Liver (tissue), 9 donors: ENCODE results near the gene FANCL. TPM values are rescaled to one million over a fixed set of nuclear protein-coding genes. Genes with fewer than 3 reads are reported as not detected.
"Not testable (repeated sequence)": the region's sequence is repeated elsewhere in the genome, so short reads cannot be mapped to it uniquely, and the experiment has no call there.

Experiments
- DNase-seq: peaks from one replicate; pipeline ENCODE4 v3.0.0-alpha.2; 2017; ENCODE audit warnings: low spot score
- H3K27ac ChIP-seq, 2 donors: one replicate each; pipeline ENCODE4 v1.7.0; 2013; ENCODE audit warnings: inconsistent platforms in 2 of 2, low read length in 2 of 2, control low read depth in 1 of 2, low read depth in 1 of 2, mild to moderate bottlenecking in 1 of 2
- H3K27me3 ChIP-seq, 4 donors: one replicate each; pipeline versions ENCODE4 v1.6.1 to v1.7.0; 2013; ENCODE audit warnings: low read length in 3 of 4, inconsistent platforms in 1 of 4, mild to moderate bottlenecking in 1 of 4, moderate library complexity in 1 of 4; ENCODE audit not compliant: control insufficient read depth in 4 of 4, insufficient read depth in 4 of 4
- H3K36me3 ChIP-seq, 4 donors: one replicate each; pipeline versions ENCODE4 v1.6.1 to v1.7.0; 2013; ENCODE audit warnings: low read length in 3 of 4, mild to moderate bottlenecking in 3 of 4, low read depth in 1 of 4, moderate library complexity in 1 of 4; ENCODE audit not compliant: control insufficient read depth in 4 of 4, insufficient read depth in 3 of 4
- H3K4me1 ChIP-seq, 4 donors: one replicate each; pipeline versions ENCODE4 v1.6.1 to v1.7.0; 2013; ENCODE audit warnings: low read length in 3 of 4, mild to moderate bottlenecking in 3 of 4, moderate library complexity in 1 of 4; ENCODE audit not compliant: control insufficient read depth in 4 of 4, insufficient read depth in 4 of 4
- H3K4me3 ChIP-seq, 3 donors: one replicate each; pipeline versions ENCODE4 v1.6.1 to v1.7.0; 2013; ENCODE audit warnings: low read length in 3 of 3, control low read depth in 1 of 3, low read depth in 1 of 3, mild to moderate bottlenecking in 1 of 3
- H3K9ac ChIP-seq, 2 donors: one replicate each; pipeline ENCODE4 v1.7.0; 2013; ENCODE audit warnings: low read length in 2 of 2, mild to moderate bottlenecking in 2 of 2, moderate library complexity in 2 of 2, control low read depth in 1 of 2, low read depth in 1 of 2
- H3K9me3 ChIP-seq, 4 donors: one replicate each; pipeline versions ENCODE4 v1.6.1 to v1.7.0; 2013; ENCODE audit warnings: low read length in 3 of 4; ENCODE audit not compliant: control insufficient read depth in 4 of 4
- GABPA ChIP-seq, 2 donors: IDR thresholded peaks in 1 of 2; conservative IDR thresholded peaks in 1 of 2; 2 replicates each; pipeline ENCODE4 v1.6.1; 2016; ENCODE audit warnings: antibody characterized with exemption in 2 of 2, mild to moderate bottlenecking in 1 of 2, moderate library complexity in 1 of 2
- HNF4G ChIP-seq: IDR thresholded peaks from 2 replicates; pipeline ENCODE4 v1.6.1; 2016; ENCODE audit warnings: antibody characterized with exemption
- RAD21 ChIP-seq, 2 donors: IDR thresholded peaks; 2 replicates each; pipeline ENCODE4 v1.6.1; 2016; ENCODE audit warnings: antibody characterized with exemption in 2 of 2, mild to moderate bottlenecking in 2 of 2
- RXRA ChIP-seq, 2 donors: IDR thresholded peaks; 2 replicates each; pipeline ENCODE4 v1.6.1; 2017 to 2018; ENCODE audit warnings: antibody characterized with exemption in 2 of 2, mild to moderate bottlenecking in 1 of 2
- TAF1 ChIP-seq: conservative IDR thresholded peaks from 2 replicates; pipeline ENCODE4 v1.6.1; 2016; ENCODE audit warnings: antibody characterized with exemption, mild to moderate bottlenecking
- WGBS: extraction: QIAGEN DNeasy Blood & Tissue Kit; methylation state at CpG from one replicate; pipeline ENCODE4 v1.1.7; 2013; 5-methylcytosine and 5-hydroxymethylcytosine counted together
- polyA plus RNA-seq, 2 donors: library from polyadenylated mRNA; stranded (reverse) in 1 of 2; unstranded in 1 of 2; fragments of 200-250 nt in 1 of 2; fragments of >200 nt in 1 of 2; fragmentation: Nextera tagmentation in 1 of 2; extraction: Ambion mirVana in 1 of 2; gene quantifications; one replicate each; pipeline versions ENCODE4 v1.2.1 to v1.2.3, GENCODE V29; 2013 to 2015
- total RNA-seq, 2 donors: library from RNA; depleted of rRNA; stranded (reverse); fragments of >200 nt; gene quantifications; one replicate each; pipeline ENCODE4 v1.2.3, GENCODE V29; 2014
- TF ChIP-seq, protein P1 (sequence below): IDR thresholded peaks from 2 replicates; pipeline ENCODE4 v1.6.1; 2016; ENCODE audit warnings: antibody characterized with exemption
- TF ChIP-seq, protein P2 (sequence below): IDR thresholded peaks from 2 replicates; pipeline ENCODE4 v1.6.1; 2016; ENCODE audit warnings: antibody characterized with exemption
- TF ChIP-seq, protein P3 (sequence below): fragments of 150-350 bp; IDR thresholded peaks from 2 replicates; pipeline ENCODE4 v1.5.1; 2017; ENCODE audit warnings: improper control_type of control experiment, low read depth, low read length; ENCODE audit not compliant: missing input control
- donor health status: healthy.
- donor health status: healthy.
- donor health status: healthy.
- donor health status: healthy.
- donor health status: healthy.

FANCL gene
- total and polyA plus RNA-seq, 4 donors, result 4.2 to 26.1 (median 16.4) TPM

DNA sequence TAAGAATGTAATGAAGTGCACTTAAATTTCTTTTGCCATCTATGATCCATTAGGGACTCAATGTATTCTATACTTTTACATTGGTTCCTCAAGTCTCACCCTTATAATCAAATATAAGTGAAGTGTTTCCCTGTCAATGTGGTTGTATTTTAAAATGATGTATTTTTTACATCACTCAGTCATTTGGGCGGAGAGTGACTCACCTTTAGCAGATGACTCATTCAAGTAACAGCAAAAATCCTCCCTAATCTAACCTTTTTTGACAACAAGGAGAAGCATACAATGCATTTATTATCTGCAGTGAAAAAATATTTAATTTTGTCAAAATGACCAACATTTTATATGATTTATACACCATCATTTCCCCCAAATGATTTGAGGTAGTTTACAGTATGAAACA is 94.4 kb downstream of the FANCL start:
- WGBS, result 94% methylated on average over 1 of the region's 1 CpG
- no peaks in the 10 kb centered on the region for H3K4me1 ChIP-seq
- H3K27me3 ChIP-seq, result no peaks in the 10 kb centered on the region
- no peak overlapping the region for H3K4me3 ChIP-seq
- H3K36me3 ChIP-seq, result peaks cover 0 to 6% (median under 1%) of the 10 kb centered on the region in 4 donors
- no peak for DNase-seq
- H3K9ac ChIP-seq, result no peak overlapping the region
- no peaks in the 10 kb centered on the region for H3K9me3 ChIP-seq
- TF ChIP-seq TAF1 (no peak), HNF4G (no peak), RXRA (IDR thresholded peaks at IDR 0.05) (no peak), GABPA (IDR thresholded peaks at IDR 0.05 in 1 of 2, conservative IDR thresholded peaks at IDR 0.05 in 1 of 2) (no peak)
- TF ChIP-seq, protein P1, sequence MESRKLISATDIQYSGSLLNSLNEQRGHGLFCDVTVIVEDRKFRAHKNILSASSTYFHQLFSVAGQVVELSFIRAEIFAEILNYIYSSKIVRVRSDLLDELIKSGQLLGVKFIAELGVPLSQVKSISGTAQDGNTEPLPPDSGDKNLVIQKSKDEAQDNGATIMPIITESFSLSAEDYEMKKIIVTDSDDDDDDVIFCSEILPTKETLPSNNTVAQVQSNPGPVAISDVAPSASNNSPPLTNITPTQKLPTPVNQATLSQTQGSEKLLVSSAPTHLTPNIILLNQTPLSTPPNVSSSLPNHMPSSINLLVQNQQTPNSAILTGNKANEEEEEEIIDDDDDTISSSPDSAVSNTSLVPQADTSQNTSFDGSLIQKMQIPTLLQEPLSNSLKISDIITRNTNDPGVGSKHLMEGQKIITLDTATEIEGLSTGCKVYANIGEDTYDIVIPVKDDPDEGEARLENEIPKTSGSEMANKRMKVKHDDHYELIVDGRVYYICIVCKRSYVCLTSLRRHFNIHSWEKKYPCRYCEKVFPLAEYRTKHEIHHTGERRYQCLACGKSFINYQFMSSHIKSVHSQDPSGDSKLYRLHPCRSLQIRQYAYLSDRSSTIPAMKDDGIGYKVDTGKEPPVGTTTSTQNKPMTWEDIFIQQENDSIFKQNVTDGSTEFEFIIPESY, result no peak
- TF ChIP-seq, protein P2, sequence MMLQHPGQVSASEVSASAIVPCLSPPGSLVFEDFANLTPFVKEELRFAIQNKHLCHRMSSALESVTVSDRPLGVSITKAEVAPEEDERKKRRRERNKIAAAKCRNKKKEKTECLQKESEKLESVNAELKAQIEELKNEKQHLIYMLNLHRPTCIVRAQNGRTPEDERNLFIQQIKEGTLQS, result no peak
- H3K27ac ChIP-seq, result no peak overlapping the region

DNA sequence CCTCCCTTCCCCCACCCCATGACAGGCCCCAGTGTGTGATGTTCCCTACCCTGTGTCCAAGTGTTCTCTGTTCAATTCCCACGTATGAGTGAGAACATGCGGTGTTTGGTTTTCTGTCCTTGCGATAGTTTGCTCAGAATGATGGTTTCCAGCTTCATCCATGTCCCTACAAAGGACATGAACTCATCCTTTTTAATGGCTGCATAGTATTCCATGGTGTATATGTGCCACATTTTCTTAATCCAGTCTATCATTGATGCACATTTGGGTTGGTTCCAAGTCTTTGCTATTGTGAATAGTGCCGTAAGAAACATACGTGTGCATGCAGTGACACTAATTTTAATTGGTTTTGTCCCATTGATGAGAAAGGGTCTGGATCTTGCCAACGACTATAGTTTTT is 95.4 kb downstream of the FANCL start:
- not testable (repeated sequence) for H3K27ac ChIP-seq, H3K36me3 ChIP-seq, H3K27me3 ChIP-seq, H3K4me3 ChIP-seq, DNase-seq, H3K9ac ChIP-seq, H3K4me1 ChIP-seq, H3K9me3 ChIP-seq
- 98% methylated on average over 6 of the region's 6 CpGs for WGBS

DNA sequence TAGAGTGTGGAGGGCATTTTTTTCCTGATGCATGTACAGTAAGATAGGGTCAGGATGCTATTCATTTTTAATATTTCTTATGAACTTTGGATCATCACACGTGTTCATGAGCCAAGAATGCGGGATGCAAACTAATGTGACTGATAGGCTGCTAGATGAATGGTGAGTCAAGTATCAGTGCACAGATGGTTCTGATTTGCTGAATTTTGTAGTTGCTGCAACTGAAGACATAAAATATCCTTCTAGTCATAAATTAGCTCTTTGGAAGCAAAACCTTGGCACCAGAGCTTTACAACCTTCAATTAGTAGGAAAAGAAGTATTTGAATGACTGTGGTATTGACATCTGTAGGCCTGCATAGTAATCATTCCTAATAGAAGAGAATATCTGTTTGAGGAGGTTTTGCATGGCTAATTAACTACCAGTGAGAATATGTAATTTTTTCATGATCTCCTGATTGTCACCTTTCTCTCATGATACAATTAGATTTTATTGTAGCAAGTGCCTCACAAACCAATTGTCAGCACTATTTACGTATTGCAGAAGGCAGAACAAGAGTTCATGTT is 100.5 kb downstream of the FANCL start:
- no peak for DNase-seq
- Histone ChIP-seq H3K9me3 (no peaks in the 10 kb centered on the region), H3K4me1 (no peaks in the 10 kb centered on the region), H3K27ac (no peak overlapping the region), H3K36me3 (peaks cover 0 to 7% (median under 1%) of the 10 kb centered on the region in 4 donors), H3K9ac (no peak overlapping the region), H3K27me3 (no peaks in the 10 kb centered on the region), H3K4me3 (no peak overlapping the region)
- WGBS, result 88% methylated on average over 3 of the region's 3 CpGs
- TF ChIP-seq, protein P1, result no peak
- TF ChIP-seq RAD21 (IDR thresholded peaks at IDR 0.05), result no peak
- TF ChIP-seq, protein P3, sequence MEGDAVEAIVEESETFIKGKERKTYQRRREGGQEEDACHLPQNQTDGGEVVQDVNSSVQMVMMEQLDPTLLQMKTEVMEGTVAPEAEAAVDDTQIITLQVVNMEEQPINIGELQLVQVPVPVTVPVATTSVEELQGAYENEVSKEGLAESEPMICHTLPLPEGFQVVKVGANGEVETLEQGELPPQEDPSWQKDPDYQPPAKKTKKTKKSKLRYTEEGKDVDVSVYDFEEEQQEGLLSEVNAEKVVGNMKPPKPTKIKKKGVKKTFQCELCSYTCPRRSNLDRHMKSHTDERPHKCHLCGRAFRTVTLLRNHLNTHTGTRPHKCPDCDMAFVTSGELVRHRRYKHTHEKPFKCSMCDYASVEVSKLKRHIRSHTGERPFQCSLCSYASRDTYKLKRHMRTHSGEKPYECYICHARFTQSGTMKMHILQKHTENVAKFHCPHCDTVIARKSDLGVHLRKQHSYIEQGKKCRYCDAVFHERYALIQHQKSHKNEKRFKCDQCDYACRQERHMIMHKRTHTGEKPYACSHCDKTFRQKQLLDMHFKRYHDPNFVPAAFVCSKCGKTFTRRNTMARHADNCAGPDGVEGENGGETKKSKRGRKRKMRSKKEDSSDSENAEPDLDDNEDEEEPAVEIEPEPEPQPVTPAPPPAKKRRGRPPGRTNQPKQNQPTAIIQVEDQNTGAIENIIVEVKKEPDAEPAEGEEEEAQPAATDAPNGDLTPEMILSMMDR, result no peak
- no peak for TF ChIP-seq GABPA (IDR thresholded peaks at IDR 0.05 in 1 of 2, conservative IDR thresholded peaks at IDR 0.05 in 1 of 2)
